Posterior vena cava (tissue), 2 donors: Measurements from ENCODE around the gene HSFX3. TPM values are rescaled to one million over a fixed set of nuclear protein-coding genes. Genes with fewer than 3 reads are reported as not detected.
"Not testable (repeated sequence)": the region's sequence is repeated elsewhere in the genome, so short reads cannot be mapped to it uniquely, and the experiment has no call there.

Experiments used
- DNase-seq: peaks from one replicate; pipeline ENCODE4 v3.0.0-alpha.2; 2020; ENCODE audit warnings: low spot score
- intact Hi-C, 2 donors: fragments of 100-400 bp; cut with DNase I; formaldehyde crosslinking; loops; one replicate each; pipeline versions ENCODE4 v1.14.1 to v1.14.2; 2022 to 2023
- long read RNA-seq, 2 donors: library from polyadenylated mRNA; unstranded; transcript quantifications; one replicate each; pipeline ENCODE4 v2.0.0, GENCODE V29; 2020 to 2021
- total RNA-seq, 2 donors: library from RNA; stranded (reverse); fragmentation: NEBNext Ultra II Directional; extraction: Animal tissue kit (Norgen Biotek cat#: 25700); gene quantifications; one replicate each; pipeline ENCODE4 v1.2.1, GENCODE V29; 2021
- donor health status: DM: yes; HTN: yes; CAD: no.
- donor health status: DM: yes; HTN: yes; CAD: no.

HSFX3 gene, protein sequence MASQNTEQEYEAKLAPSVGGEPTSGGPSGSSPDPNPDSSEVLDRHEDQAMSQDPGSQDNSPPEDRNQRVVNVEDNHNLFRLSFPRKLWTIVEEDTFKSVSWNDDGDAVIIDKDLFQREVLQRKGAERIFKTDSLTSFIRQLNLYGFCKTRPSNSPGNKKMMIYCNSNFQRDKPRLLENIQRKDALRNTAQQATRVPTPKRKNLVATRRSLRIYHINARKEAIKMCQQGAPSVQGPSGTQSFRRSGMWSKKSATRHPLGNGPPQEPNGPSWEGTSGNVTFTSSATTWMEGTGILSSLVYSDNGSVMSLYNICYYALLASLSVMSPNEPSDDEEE
- not detected for total RNA-seq
- long read RNA-seq, donor 1: 0 reads
- long read RNA-seq, donor 2: 0 reads

DNA sequence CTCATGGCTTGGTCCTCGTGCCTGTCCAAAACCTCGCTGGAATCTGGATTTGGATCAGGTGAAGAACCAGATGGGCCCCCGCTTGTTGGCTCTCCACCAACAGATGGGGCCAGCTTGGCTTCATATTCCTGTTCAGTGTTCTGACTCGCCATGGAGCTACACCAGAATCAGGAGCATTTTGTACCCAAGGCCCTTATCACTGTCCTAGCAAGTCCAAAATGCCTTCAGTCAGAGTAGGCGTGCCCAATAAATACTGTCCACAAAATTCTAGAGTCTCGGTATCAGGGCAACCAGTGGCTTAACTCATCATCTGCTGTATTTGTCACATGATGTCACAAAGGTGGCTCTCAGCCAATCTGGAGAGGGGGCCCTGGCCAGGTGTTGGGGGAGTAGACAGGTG lies at the start of gene HSFX3:
HSFX3 (minus strand) TSS at position 224 of the 400 bp plus-strand sequence; CDS start at position 152, 72 bp downstream.
- intact Hi-C loops, DNase-seq: not testable (repeated sequence)

DNA sequence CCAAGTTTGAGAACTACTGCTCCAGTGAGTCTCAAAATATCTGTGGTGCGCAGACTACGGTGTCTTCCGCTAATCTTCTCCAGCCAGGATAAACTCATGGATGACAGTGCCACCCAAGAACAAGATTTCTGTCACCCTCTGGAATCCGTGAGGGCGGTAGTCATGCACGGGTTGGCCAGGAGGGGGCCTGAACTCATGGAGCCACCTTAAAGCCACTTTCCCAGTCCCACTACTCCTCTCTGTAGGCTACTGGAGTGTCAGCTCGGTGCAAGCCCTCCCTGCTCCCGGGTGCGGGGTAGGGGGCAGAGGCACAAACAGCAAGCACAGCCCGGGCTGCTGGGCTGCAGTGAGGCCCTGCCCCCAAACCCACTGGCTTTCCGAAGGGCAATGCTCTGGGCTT lies 48.9 kb upstream of the HSFX3 start:
- intact Hi-C loops: not testable (repeated sequence)

DNA sequence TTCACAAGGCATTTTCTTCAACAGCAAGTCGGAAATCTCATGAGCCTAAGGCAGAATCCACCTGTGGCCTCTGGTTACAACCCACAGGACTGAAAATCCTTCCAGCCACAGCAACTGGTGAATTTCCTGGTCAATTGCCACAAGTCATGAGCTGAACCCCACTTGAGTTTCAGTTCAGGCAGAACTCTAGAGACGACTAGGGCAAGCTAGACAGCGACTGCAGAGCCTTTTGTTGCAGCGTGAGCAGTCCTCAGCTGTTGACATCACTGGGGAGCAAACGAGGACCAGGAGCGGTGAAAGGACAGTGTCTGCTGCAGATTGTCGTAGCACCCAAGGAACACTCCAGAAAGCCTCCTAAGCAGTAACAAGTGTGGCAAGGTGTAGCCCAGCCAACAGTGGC lies 46.2 kb upstream of the HSFX3 start:
- DNase-seq, intact Hi-C loops: not testable (repeated sequence)

More for the DNA sequence above, 48.9 kb upstream of the HSFX3 start:
- DNase-seq: peak; percentile 24

DNA sequence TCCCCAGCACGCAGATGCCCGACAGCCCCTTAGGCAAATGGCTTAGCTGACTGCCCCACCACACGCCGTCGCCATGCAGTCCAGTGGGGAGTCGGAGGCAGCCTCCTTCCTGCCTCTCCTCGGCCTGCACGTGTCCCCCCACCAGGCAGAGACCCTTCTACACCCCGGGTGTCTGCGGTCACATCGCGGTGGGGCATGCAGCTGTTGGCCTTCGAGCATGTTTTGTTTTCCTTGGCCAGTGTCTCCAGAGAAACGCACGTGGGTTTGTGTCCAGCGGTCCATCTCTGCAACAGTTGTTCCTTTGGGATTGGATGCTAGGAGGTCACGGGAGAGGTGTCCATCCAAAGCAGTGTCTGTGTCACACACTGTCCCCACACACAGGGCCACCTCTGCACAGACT lies 45.5 kb upstream of the HSFX3 start, which contains the start of gene HSFX2:
HSFX2 (minus strand) TSS at position 101 of the 400 bp plus-strand sequence. CDS start 614 bp downstream, outside the sequence.
- DNase-seq, intact Hi-C loops: not testable (repeated sequence)

DNA sequence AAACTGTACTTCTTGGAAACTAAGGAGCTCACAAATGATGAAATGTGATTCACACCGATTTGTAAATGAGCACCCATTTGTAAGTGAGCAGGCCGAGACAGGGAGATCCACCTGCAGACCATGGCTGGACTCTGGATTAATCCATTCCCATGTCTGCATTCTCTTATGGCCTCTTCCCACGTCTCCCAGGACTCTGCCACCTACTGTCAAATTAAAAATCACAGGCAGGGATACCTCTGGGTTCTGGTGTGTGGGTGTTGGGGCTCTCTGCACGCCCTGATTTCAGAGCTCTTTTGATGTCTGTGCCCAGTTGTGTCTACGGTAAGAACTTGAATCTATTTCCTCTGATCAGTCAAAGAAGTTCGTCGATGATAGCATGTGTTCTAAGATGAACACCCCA lies 41.3 kb upstream of the HSFX3 start:
- intact Hi-C loops, DNase-seq: not testable (repeated sequence)

DNA sequence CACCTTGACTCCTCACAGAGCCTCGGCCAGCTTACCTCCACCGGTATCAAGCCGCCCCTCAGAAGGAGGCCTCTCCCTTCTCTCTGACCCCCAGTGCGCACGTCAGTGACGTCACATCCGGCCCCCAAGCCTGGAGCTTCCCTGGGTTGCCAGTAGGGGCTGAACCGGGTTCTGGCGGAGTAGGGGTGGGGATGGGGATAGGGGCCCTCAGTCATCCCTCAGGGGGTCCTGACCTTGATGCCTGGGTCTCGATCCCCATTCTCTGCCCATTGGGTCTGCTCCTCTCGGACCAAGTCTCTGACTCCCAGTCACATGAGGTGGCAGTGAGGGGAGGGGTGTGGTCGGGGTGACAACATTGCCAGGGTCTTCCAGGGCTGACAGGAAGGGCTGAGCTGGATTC lies 37.6 kb upstream of the HSFX3 start, which contains the start of gene MAGEA9B:
MAGEA9B (minus strand) TSS at position 101 of the 400 bp plus-strand sequence. CDS start 4,280 bp downstream, outside the sequence.
- intact Hi-C loops, DNase-seq: not testable (repeated sequence)

DNA sequence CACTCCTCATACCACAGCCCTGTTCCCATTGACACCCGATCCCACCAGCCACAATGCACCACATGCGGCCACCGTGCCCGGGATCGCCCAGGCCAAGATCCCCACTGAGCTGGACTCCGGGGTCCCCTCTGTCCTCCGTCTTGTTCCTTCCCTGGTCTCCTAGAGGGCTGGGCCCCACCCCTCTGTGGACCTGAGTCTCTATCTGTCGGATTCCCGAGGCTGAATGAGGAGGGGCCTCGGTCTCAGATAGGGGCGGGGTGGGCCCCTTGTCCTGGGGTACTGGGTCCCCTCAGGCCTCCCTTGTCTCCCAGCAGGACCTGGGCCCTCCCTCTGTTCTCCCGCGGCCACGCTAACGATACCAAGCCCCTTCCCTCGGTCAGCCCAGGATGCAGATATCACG lies 35.9 kb upstream of the HSFX3 start:
- intact Hi-C loops: not testable (repeated sequence)
- DNase-seq: peak; percentile 52

DNA sequence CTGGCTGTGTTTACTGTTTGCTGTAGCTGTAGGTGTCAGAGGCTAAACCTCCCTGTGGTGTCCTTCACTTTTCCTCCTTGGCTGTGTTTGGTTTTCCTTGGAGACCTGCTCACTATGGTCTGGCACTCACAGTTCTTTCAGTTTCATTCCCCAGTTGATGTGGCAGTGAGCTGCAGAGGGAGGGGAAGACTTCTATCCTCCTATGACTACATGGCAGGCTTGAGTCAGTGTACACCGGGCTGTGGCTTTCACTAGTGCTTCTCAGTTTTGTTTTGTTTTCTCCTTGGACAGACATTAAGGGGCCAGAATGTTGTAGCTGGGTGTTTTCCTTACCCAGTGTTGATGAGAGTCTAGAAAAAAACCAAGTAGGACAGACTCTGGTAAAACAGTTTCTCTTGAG lies 23.7 kb upstream of the HSFX3 start:
- DNase-seq, intact Hi-C loops: not testable (repeated sequence)

DNA sequence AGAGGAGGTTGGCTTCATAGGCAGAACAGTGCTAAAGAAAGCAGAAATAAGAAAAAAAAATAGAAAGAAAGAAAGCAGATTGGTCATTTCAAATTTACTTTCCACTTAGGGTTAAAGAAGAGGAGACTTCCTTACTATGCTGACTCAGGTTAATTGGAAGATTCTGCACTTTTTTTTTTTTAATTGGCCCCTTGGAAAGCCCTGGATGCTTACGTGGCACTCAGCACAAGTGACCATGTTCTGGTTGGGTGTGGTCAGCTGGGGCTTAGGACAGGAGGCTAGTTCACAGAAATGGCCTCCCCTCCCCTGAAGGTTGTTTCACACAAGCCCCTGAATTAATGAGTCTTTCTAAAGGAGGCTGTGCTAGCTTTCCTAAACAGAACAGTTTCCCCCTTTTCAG lies 23.0 kb upstream of the HSFX3 start:
- no peak for DNase-seq
- intact Hi-C loops: no loop called here

DNA sequence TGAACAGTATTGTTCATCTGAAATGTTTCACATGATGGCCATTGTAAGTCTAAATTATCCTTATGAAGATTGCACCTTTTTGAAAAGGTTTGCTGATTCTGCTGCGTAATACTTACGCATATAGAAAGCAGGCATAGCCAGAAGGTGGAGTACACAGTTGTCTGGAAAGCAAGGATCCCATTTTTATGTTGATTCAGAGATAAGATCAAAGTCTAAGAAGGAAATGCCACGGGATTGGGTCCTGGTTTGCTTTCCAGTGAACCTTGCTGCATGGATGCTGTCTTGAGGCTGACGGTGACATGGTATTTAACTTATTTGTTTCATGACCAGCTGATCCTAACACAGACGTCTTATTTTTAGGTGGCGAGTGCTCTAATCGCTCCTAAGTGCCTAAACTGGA lies 22.0 kb upstream of the HSFX3 start:
- no peak for DNase-seq
- intact Hi-C loops: no loop called here

DNA sequence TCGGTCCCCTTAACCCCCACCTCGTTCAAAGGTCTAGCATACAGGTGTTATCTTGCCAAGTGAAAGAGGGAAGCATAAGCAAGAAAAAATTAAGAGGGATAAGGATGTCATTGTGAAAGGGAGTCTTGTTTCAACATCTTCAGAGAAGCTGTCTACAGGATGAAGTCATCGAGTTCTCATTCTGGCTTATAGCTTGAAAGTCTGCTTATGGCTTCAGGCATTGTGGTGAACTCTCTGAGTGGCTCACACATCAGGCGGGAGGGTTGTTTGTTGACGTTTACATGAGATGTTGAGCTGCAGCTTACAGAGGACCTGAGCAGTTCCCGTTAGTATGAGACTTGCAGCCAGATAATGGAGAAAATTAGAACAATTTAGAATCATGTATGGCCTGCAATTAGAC lies 20.9 kb upstream of the HSFX3 start:
- DNase-seq: no peak
- intact Hi-C loops: no loop called here

DNA sequence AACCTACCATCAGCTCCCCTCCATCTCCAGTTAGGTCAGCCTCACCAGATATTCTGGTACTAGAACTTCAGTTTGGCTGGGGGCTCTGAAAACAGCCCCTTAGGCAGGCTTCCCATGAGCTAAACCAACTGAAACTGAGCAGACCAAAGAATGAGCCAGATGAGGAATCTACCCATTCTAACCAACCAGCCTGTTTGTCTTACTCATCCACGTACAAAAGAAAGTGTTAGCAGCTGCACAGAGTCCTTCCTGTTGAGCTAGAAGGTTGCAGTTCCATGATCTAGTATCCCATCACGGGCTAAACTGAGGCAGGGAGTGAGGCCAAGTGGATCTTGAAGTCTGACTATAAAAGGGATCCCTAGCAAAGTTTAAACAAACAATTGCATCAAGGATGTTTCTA lies 20.0 kb upstream of the HSFX3 start:
- intact Hi-C loops: no loop called here
- no peak for DNase-seq

DNA sequence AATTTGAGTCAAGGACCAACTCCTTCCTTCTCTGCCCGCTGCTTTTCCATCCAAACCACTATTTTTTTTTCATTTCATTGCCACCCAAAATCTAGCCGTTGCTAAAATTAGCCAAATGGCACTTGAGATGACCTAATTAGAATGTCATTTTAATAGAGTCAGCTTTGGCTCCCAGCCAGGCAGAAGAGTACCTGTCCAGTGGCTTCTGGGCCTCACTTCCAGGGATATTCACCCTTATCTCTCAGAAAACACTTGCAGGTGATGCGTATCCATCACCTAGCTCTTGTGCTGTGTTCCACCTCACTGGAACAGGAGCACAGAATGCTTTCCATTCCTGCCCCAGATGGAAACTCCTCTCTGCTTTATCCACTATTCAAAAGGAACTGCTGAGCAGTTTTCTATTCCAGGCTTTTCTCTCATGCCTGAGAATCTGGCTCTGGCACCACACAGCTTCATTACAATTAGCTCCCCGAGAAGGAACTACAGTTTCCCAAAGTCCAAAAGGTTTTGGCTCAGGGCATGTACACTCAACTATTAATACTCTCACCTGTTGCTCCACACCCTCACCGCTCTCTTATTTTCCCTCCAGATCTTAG lies 19.1 kb upstream of the HSFX3 start:
- intact Hi-C loops: no loop called here
- DNase-seq: no peak

DNA sequence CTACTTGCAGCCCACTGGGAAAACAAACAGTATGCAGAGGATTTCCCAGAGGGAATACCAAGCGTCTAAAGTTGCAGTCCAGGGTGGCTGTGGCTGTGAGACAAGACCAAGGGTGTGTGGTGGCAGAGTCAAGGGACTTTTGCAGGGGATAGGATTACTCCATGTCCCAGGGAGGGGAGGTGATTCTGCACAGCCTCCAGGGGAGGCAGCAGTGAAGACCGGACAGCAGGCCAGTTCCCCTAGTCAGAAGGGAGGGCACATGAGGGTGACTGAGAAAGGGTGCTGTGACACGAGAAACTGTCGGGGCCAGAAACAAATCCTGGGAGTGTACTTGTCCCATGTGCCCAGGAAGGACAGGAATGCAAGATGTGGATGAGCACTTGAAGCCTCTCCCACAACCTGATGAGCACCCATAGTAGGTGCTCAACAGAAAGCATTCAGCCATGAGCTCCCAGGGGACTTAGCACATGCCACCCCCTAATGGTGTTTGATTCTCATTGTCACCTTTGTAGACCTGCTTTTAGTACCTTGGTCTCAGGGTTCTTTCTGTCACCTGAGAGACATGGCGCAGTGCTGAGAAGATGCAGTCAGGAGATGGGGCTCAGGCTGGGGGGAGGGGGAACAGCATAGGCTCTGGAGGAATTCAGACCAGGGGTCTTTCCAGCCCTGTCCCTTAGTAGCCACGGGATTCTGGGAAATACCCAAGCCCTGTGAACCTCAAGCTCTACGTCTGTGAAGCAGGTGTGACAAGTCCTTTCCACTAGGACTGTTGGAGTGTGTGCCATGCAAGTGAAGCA lies 18.1 kb upstream of the HSFX3 start:
- DNase-seq: peak; percentile 44
- intact Hi-C loops: no loop called here

DNA sequence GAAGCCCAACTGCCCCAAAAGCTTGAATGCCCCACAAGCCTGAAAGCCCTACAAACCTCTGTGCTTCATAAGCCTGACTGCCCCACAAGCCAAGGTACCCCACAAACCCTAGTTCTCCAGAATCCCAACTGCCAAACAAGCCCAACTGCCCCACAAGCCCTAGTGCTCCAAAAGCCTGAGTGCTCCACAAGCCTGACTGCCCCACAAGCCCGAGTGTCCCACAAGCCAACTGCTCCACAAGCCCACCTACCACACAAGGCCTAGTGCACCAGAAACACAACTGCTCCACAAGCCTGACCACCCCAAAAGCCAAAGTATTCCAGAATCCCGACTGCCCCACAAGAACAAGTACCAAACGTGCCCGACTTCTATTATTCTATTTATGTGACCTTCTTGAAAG lies 13.6 kb upstream of the HSFX3 start:
- peak; percentile 35 for DNase-seq
- intact Hi-C loops: no loop called here

DNA sequence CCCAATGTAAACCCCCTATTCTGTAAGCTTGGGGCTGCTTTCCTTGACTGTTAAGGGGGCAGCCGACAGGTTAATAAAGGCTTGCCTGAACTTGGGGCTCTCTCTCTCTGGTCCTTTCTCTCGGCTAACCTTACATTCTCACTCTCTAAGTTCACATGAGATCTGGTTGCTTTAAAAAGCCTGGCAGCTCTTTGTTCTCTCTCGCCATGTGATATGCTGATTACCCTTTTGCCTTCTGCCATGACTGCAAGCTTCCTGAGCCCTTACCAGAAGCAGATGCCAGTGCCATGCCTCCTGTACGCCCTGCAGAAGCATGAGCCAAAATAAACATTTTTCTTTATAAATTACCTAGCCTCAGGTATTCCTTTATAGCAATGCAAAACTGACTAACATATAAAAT lies 5.5 kb upstream of the HSFX3 start:
- intact Hi-C loops, DNase-seq: not testable (repeated sequence)

DNA sequence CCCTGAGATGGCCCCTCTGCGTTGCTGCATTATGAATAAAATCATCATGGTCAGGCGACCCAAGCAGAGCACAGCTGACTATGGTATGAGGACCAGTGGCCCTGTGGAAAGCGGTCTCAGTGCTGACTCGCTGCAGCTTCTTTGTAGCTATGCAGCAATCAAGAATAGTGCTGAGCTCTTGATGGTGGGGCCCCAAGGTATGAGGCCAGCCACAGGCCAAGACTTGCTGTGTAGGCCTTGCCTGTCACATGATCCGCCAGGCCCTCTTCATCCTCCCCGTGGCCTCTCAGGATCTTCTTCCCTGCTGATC lies 2.2 kb upstream of the HSFX3 start:
- DNase-seq, intact Hi-C loops: not testable (repeated sequence)

DNA sequence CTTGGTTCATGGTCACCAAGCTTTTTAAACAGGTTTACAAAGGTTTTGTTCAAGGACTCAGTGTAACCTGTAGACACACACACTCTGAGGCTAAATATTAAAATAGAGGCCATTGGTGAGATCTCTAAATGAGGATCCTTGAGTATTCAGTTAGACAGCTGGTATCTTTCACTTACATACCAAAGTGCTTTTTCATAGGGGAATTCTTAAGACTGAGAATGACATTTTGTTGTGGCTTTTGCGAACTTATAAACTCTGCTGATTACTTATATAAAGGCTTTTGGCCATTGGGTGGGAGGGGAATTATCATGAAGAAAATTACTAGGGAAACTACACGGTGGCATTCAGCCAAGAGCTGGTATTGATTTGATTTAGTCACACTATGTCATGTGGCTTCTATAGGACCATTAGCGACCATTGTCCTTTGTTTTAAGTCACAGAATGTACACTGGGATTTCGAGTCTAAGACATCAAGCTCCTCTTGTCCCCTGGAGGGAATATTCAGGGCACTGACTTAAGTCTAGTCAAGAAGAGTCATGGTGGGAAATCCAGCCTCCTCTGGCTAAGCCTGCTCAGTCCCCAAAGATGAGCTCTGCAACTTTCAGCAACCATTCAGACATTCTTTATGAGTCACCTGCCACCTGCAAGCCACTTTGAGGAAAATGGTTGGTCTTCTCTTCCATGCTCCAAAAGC lies 1.7 kb upstream of the HSFX3 start:
- intact Hi-C loops, DNase-seq: not testable (repeated sequence)

DNA sequence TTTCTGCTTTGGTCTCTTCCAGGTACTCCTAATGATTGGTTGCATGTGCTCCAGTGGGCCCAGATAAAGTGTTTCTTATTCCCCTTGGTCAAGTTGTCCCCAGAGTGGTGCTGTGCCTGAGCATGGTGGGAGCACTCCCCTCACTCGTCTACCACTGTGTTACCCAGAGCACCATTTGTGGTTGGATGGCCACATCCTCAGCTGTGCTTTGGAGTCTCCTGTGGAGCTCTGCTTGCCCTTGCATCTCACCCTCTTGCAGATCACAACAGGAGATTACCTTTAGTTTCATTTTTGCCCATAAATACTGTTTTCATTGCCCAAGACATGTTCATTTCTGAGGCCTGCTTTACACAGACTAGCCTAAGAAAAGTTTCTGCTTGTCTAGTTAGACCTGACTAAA lies 730 bp upstream of the HSFX3 start:
- DNase-seq, intact Hi-C loops: not testable (repeated sequence)
